ENCODE data around the gene DUSP22. TPM values are rescaled to one million over a fixed set of nuclear protein-coding genes. Genes with fewer than 3 reads are reported as not detected.

Gene DUSP22
- total and polyA plus RNA-seq, 8 donors: 27.3 to 48.8 (median 33.7) TPM

- H3K27ac ChIP-seq: no peak overlapping the region
- intact Hi-C loops (cut with DNase I): no loop called here
- no peak for TF ChIP-seq CTCF (IDR thresholded peaks at IDR 0.05)
- DNase-seq (no peak), ATAC-seq (no peak)
- peaks cover 0 to 49% of the 10 kb centered on the region in 2 donors for H3K36me3 ChIP-seq
- H3K27me3 ChIP-seq: no peaks in the 10 kb centered on the region
- no peak overlapping the region for H3K4me3 ChIP-seq
- H3K9me3 ChIP-seq: no peaks in the 10 kb centered on the region
- H3K4me1 ChIP-seq: no peaks in the 10 kb centered on the region
Observed at GRCh38 chr6:351011-351866, 59.0 kb downstream of the DUSP22 start.

GRCh38 chr6:351867-352289 is 59.6 kb downstream of the DUSP22 start:
- Histone ChIP-seq H3K9me3 (no peaks in the 10 kb centered on the region), H3K4me1 (no peaks in the 10 kb centered on the region), H3K27me3 (no peaks in the 10 kb centered on the region), H3K36me3 (peaks cover 0 to 49% of the 10 kb centered on the region in 2 donors), H3K4me3 (no peak overlapping the region), H3K27ac (no peak overlapping the region)
- ATAC-seq (no peak), DNase-seq (no peak)
- TF ChIP-seq CTCF (IDR thresholded peaks at IDR 0.05): no peak
- intact Hi-C loops (cut with DNase I): no loop called here

GRCh38 chr6:352474-352873 is 60.2 kb downstream of the DUSP22 start:
- H3K36me3 ChIP-seq: peaks cover 0 to 47% of the 10 kb centered on the region in 2 donors
- DNase-seq (no peak), ATAC-seq (no peak)
- no peaks in the 10 kb centered on the region for H3K27me3 ChIP-seq
- intact Hi-C loops (cut with DNase I): no loop called here
- no peak for TF ChIP-seq CTCF (IDR thresholded peaks at IDR 0.05)
- H3K4me3 ChIP-seq: no peak overlapping the region
- no peak overlapping the region for H3K27ac ChIP-seq
- no peaks in the 10 kb centered on the region for H3K4me1 ChIP-seq
- no peaks in the 10 kb centered on the region for H3K9me3 ChIP-seq

- H3K4me3 ChIP-seq: no peak overlapping the region
- no peaks in the 10 kb centered on the region for H3K27me3 ChIP-seq
- no peak overlapping the region for H3K27ac ChIP-seq
- intact Hi-C loops (cut with DNase I): no loop called here
- peaks cover 0 to 42% of the 10 kb centered on the region in 2 donors for H3K36me3 ChIP-seq
- H3K9me3 ChIP-seq: no peaks in the 10 kb centered on the region
- DNase-seq (no peak), ATAC-seq (no peak)
- H3K4me1 ChIP-seq: no peaks in the 10 kb centered on the region
- TF ChIP-seq CTCF (IDR thresholded peaks at IDR 0.05): no peak
Observed at GRCh38 chr6:352896-353470, 60.7 kb downstream of the DUSP22 start.
